ENCODE measurements around the gene APOOL. TPM values are rescaled to one million over a fixed set of nuclear protein-coding genes. Genes with fewer than 3 reads are reported as not detected.
"Not testable (repeated sequence)": the region's sequence is repeated elsewhere in the genome, so short reads cannot be mapped to it uniquely, and the experiment has no call there.

APOOL gene, protein sequence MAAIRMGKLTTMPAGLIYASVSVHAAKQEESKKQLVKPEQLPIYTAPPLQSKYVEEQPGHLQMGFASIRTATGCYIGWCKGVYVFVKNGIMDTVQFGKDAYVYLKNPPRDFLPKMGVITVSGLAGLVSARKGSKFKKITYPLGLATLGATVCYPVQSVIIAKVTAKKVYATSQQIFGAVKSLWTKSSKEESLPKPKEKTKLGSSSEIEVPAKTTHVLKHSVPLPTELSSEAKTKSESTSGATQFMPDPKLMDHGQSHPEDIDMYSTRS
- total RNA-seq (2014; rRNA removed; shearing (Covaris generic)): 4.6 and 7.7 TPM in 2 replicates

DNA sequence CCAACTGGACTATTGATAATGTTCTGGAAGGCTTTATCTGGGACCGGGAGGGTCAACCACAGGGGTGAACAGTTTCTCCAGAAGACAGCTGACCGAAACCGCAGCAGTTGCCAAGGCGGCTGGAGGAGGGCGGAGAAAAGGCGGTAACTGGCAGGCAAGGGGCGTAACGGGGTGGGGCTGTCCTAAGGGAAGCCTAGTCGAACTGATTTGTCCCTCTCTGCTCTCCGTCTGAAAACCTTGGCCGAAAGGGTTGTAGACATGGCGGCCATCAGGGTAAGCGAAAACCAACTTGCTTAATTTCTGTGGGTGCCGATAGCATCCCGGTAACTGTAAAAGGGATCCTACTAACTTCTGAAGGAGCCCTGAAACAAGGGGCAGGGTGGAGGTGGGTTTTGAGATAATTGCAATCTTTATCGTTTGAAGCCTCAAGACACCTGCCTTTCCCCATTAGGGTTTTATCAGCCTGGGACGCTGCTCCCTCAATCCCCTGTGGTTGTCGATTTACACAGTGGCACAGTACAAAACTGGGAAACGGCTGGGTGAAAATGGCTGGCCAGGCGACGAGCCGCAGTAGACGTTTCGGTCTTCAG, at the start of gene APOOL:
Gene APOOL (plus strand): TSS at position 223 of the 590 bp plus-strand sequence. CDS start 36 bp downstream, at position 259.
- DNase-seq (ENCODE audit: low spot score): peak; percentile 81
- in situ Hi-C loops (cut with HindIII; ENCODE audit: low sequenced_read_pairs): no loop called here

DNA sequence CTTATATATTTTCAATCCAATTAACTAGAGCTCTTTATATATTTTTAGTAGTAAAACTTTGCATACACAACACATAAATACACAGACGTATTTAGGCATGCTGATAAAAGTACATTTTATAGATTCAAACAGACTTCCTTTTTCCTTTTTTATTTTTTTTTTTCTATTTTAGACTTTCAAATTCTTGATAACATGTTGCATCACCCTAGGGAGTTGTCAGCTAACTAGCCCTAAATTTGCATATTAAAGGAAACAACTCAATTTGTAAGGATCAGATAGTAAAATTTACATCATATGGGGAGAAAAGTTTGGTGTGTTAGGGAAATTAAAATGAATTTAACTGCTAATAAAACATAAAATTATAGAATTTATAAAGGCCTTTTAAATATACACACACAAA, 47.4 kb upstream of the APOOL start:
- in situ Hi-C loops (cut with HindIII; ENCODE audit: low sequenced_read_pairs): no loop called here
- no peak for DNase-seq (ENCODE audit: low spot score)

DNA sequence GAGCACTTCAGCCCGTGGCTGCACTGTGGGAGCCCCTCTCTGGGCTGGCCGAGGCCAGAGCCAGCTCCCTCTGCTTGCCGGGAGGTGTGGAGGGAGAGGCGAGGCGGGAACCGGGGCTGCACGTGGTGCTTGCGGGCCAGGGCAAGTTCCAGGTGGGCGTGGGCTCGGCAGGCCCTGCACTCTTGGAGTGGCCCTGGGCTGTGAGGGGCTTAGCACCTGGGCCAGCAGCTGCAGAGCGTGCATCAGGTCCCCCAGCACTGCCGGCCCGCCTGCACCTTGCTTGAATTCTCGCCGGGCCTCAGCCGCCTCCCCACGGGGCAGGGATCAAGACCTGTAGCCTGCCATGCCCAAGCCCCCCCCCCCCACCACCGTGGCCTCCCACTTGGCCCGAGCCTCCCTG, 28.9 kb upstream of the APOOL start:
- in situ Hi-C loops (cut with HindIII; ENCODE audit: low sequenced_read_pairs): no loop called here
- DNase-seq (ENCODE audit: low spot score): no peak

DNA sequence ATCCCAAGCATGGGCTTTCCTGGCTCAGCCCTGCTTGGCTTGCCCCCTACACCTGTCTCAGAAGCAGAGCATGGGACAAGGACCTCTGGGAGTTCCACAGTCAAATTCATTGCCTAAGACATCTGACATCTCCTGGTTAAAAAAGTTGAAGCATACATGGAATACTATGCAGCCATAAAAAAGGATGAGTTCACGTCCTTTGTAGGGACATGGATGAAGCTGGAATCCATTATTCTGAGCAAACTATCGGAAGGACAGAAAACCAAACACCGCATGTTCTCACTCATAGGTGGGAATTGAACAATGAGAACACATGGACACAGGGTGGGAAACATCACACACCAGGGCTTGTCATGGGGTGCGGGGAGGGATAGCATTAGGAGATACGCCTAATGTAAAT, 11.9 kb upstream of the APOOL start:
- in situ Hi-C loops (cut with HindIII; ENCODE audit: low sequenced_read_pairs): not testable (repeated sequence)

DNA sequence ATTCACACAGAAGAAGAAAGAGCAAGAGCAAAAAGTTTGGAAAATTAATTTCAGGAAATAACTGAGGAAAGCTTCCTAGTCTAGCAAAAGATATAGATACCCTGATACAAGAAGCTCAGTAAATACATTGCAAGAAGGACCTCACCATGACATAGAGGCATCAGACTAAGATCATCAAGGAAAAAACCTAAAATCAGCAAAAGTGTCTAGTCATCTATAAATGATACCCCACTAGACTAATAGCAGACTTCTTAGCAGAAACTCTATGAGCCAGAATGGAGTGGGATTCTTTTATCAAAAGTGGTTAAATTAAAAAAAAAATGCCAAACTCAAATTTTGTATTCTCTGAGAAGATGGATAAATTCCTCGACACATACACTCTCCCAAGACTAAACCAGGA, 10.5 kb upstream of the APOOL start:
- in situ Hi-C loops (cut with HindIII; ENCODE audit: low sequenced_read_pairs): no loop called here
- no peak for DNase-seq (ENCODE audit: low spot score)

More for the DNA sequence above, 11.9 kb upstream of the APOOL start:
- not testable (repeated sequence) for DNase-seq (ENCODE audit: low spot score)

DNA sequence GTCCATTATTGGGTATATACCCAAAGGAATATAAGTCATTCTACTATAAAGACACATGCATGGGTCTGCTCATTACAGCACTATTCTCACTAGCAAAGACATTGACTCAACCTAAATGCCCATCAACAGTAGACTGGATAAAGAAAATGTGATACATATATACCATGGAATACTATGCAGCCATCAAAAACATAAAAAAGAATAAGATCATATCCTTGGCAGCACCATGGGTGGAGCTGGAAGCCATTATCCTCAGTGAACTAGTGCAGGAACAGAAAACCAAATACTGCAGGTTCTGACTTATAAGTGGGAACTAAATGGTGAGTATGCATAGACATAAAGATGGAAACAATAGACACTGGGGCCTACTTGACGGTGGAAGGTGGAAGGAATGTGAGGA, 2.3 kb upstream of the APOOL start:
- DNase-seq (ENCODE audit: low spot score): no peak
- in situ Hi-C loops (cut with HindIII; ENCODE audit: low sequenced_read_pairs): no loop called here

DNA sequence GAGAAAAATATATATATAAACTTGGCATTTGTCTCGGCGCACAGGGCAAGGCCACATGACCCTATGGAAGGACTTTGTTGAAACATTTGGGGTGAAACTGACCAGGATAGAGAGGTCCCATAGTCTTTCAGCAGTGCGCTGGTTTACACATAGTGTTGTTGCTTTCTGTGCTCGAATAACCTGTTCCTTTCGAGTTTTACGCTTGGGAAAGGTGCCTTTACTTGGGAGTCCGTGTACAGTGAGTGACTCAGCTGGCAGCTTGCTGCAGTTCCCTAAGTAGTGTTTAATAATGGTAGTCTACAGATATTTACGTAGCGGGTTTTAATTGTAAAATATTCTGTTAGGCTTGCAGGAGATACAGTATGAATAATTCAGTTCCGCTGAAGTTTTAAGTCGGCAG, 578 bp downstream of the APOOL start:
- no peak for DNase-seq (ENCODE audit: low spot score)
- in situ Hi-C loops (cut with HindIII; ENCODE audit: low sequenced_read_pairs): no loop called here

DNA sequence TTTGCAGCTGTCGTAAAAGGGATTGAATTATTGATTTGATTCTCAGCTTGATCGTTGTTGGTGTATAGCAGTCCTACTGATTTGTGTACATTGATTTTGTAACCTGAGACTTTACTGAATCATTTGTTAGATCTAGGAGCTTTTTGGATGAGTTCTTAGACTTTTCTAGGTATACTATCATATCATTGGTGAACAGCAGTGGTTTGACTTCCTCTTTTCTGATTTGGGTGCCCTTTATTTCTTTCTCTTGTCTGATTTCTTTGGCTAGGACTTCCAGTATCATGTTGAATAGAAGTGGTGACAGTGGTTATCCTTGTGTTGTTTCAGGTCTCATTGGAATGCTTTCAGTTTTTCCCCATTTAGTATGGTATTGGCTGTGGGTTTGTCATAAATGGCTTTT, 8.4 kb downstream of the APOOL start:
- in situ Hi-C loops (cut with HindIII; ENCODE audit: low sequenced_read_pairs): no loop called here
- no peak for DNase-seq (ENCODE audit: low spot score)

DNA sequence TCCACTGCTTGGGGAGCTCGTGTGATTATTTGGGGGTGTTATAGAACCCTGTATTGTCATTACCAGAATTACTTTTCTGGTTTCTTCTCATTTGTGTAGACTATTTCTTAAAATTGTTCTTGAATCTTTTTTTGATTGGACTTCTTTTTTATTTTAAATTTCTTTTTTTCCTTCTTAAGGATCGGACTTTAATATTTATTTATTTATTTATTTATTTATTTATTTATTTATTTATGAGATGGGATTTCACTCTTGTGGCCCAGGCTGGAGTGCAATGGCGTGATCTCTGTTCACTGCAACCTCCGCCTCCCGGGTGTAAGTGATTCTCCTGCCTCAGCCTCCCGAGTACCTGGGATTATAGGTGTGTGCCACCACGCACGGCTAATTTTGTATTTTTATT, 11.7 kb downstream of the APOOL start:
- DNase-seq (ENCODE audit: low spot score); in situ Hi-C loops (cut with HindIII; ENCODE audit: low sequenced_read_pairs): not testable (repeated sequence)

DNA sequence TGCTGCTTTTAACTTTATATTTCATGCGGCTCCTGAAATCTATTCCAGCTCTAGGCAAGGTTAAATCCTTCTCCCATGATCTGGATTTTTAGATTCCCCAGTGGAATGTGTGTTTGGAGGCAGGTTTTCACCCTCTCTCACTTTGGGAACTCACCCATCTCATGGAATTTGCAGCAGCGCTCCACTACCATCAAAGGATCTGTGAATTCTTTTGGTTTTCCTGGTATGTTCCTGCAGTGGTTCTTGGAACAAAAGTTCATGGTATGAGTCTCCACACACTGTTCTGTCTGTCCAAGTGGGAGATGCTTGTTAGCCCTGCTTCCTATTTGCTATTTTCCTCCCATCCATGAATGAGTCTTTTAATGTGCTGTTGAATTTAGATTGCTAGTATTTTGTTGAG, 14.0 kb downstream of the APOOL start:
- no peak for DNase-seq (ENCODE audit: low spot score)
- in situ Hi-C loops (cut with HindIII; ENCODE audit: low sequenced_read_pairs): no loop called here

DNA sequence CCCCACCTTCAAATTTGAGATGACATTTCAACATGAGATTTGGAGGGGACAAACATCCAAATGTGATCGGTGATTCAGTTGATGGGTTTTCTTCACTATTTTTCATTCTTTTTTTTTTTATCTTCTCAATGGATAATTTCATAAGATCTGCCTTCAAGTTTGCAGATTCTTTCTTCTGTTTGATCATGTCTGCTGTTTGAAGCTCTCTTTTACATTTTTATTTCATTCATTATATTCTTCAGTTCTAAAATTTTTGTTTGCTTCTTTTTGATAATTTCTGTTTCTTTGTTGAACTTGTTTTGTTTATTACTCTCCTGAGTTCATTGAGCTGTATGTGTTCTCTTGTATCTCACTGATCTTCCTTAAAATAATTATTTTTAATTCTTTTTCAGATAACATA, 14.8 kb downstream of the APOOL start:
- in situ Hi-C loops (cut with HindIII; ENCODE audit: low sequenced_read_pairs): no loop called here
- DNase-seq (ENCODE audit: low spot score): no peak

DNA sequence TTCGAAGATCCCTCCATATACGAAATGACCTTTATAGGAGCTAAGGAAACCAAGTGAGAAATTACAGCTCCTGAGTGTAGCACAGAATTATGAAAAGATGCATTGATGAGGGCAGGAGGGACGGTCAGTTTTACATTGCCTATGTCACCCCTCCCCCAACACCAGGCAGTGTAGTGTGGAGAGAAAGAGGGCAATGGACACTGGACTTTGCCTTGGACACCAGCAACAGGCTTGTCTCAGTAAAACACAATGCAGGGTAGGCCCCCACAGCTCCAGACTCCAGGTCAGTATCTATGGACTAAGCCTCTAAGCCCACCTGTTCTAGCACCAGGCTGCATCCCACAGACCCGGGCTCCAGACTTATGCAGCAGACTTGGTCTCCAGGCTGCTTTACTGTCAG, 16.5 kb downstream of the APOOL start:
- DNase-seq (ENCODE audit: low spot score): no peak
- in situ Hi-C loops (cut with HindIII; ENCODE audit: low sequenced_read_pairs): no loop called here

DNA sequence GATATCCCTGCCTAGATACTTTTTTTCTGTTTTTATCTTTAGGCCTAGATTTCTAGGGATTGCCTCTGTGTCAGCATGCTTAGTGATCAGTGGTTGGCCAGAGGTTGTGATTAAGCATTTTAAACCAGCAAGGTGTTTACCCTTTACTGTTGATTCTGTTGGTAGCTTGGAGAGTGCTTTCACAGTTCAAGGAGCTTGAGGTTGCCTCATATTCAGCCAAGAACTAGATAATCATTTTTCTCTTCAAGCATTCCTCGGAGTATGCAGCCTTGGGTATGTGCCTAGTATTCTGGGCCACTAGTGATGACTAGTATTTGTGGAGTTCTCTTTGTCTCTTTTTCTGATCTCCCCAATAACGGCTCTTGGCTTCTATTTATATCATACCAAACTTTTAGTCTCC, 20.4 kb downstream of the APOOL start:
- in situ Hi-C loops (cut with HindIII; ENCODE audit: low sequenced_read_pairs): no loop called here
- no peak for DNase-seq (ENCODE audit: low spot score)

DNA sequence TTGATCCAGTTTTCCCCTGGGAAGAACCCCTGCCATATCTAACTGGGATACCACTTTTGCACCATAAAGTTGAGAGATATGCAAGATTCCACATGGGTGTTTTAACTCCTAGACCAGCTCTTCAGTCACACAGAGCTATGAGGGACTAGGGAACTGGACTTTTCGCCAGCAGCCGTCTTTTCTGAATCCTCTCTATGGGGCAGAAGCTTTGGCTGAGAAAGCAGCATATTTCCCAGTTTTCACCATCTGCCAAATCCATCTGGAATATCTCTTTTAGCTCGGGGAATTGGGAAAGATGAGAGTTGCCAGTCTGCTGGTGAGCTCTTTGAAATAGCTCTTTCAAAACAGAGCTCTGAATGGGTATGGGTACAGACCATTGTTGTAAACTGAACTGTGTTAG, 20.9 kb downstream of the APOOL start:
- peak; percentile 61 for DNase-seq (ENCODE audit: low spot score)
- in situ Hi-C loops (cut with HindIII; ENCODE audit: low sequenced_read_pairs): no loop called here

DNA sequence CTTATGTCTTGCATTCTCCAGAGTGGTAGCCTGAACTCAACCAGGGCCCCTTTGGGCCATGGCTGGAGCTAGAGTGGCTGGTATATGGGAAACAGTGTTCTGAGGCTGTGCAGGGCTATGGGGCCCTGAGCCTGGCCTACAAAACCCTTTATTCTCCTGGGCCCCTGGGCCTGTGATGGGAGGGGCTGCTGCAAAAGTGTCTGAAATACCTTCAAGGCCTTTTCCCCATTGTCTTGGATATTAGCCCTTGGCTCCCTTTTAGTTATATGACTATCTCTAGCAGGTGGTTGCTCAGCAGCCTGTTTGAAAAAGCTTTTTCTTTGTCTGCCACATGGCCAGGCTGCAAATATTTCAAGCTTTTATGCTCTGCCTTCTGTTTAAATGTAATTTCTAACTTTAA, 22.5 kb downstream of the APOOL start:
- in situ Hi-C loops (cut with HindIII; ENCODE audit: low sequenced_read_pairs): no loop called here
- no peak for DNase-seq (ENCODE audit: low spot score)

DNA sequence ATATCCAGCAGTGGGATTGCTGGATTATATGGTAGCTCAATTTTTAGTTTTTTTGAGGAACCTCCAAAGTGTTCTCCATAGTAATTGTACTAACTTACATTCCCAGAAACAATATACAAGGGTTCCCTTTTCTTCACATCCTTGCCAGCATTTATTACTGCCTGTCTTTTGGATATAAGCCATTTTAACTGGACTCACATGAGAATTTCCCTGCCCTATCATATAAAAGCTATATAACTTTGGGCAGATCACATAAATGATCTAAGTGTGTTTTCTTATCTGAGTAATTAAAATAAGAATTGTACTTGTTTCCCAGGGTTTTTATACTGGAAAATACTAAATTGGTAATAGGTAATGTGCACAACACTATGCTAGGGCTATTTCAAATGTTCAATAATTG, 25.4 kb downstream of the APOOL start:
- DNase-seq (ENCODE audit: low spot score): no peak
- in situ Hi-C loops (cut with HindIII; ENCODE audit: low sequenced_read_pairs): no loop called here

DNA sequence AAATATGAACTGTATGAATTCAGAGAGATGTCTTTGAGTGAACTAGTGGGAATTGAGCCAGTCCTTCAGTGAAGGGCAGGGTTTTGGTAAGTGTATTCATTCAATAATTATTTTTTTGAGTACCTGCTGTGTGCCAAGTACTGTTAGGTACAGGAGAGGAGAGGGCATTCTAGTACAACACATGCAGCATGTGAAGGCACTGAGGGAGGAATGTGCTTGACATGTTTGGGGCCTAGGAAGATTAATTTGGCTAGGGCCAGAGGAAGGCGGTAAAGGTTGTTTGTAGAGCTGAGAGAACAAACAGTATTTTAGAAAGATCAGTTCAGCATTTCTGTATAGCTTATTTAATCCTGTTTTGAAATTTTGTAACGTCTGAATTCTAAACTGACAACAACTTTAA, 27.8 kb downstream of the APOOL start:
- no peak for DNase-seq (ENCODE audit: low spot score)
- in situ Hi-C loops (cut with HindIII; ENCODE audit: low sequenced_read_pairs): no loop called here

DNA sequence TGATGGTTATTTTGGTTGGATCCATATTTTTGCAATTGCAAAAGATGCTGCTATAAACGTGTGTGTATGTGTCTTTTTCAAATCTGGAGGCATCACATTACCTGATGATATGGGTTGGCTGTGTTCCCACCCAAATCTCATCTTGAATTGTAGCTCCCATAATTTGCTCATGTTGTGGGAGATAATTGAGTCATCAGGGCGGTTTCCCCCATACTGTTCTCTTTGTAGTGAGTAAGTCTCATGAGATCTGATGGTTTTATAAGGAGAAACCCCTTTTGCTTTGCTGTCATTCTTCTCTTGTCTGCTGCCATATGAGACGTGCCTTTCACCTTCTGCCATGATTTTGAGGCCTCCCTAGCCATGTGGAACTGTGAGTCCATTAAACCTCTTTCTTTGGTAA, 33.4 kb downstream of the APOOL start:
- in situ Hi-C loops (cut with HindIII; ENCODE audit: low sequenced_read_pairs): no loop called here

DNA sequence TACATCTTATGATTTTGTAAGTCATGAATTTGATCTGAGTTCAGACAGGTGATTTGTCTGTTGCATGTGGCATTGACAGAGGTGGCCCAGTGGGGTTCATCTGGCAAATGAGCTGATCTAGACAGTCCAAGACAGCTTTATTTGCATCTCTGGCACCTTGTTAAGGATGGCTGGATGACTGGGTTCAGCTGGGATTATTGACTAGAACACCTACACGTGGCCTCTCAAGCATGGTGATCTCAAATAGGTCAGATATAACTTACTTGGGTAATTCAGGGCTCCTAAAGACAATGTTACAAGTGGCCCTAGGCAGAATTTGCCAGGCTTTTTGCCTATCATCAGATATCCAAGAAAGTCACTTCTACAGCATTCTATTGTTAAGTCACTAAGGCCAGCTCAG, 48.0 kb downstream of the APOOL start:
- in situ Hi-C loops (cut with HindIII; ENCODE audit: low sequenced_read_pairs): no loop called here

More for the DNA sequence above, 33.4 kb downstream of the APOOL start:
- DNase-seq (ENCODE audit: low spot score): no peak

DNA sequence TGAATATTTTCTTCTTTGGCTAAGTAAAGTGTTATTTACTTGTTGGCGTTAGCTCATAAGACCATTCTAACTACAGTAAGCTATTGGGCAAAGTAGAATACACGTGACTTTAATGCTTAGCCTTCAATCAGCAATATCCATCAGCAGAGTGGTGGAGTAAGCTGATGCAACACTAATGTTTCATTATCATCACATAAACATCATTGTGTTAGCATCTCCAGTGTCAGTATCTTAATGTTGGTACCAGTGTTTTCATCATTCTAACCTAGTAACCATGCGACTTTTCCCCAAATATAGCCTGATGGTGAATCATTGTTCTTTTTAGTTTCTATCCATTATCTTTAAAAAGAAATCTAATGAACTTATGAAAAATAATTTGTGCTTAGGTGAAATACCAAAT, 48.5 kb downstream of the APOOL start:
- in situ Hi-C loops (cut with HindIII; ENCODE audit: low sequenced_read_pairs): no loop called here
- no peak for DNase-seq (ENCODE audit: low spot score)

More for the DNA sequence above, 48.0 kb downstream of the APOOL start:
- no peak for DNase-seq (ENCODE audit: low spot score)
